Caco-2 (cell line): ENCODE data around the gene MEGF8. TPM values are rescaled to one million over a fixed set of nuclear protein-coding genes. Genes with fewer than 3 reads are reported as not detected.

Source experiments
- BruUV-seq: library from RNA; stranded (reverse); fragments of 400-500 nt; replicated peaks from 2 replicates; lab custom pipeline; 2021; lab: Mats Ljungman, UMichigan
- CTCF ChIA-PET: fragments of 300-600 bp; sonication (Branson Sonifier 250); formaldehyde crosslinking; loops from one replicate; lab custom pipeline; 2022; ENCODE audit warnings: antibody characterized with exemption; lab: Charles Lee
- POLR2A ChIA-PET: fragments of 300-600 bp; sonication (Branson Sonifier 250); formaldehyde crosslinking; loops from one replicate; lab custom pipeline; 2022; ENCODE audit warnings: antibody characterized with exemption; lab: Charles Lee
- DNase-seq, 2 experiments: peaks; one replicate each; pipeline versions ENCODE4 v3.0.0 to v3.0.0-alpha.2; 2020 to 2022
- H3K27me3 ChIP-seq: replicated peaks from 2 replicates; pipeline ENCODE4 v1.6.0; 2011; ENCODE audit warnings: low read length; ENCODE audit not compliant: control insufficient read depth, insufficient read depth
- H3K36me3 ChIP-seq: 2 replicates; pipeline ENCODE4 v1.5.1; 2011; ENCODE audit warnings: low read length; ENCODE audit not compliant: control insufficient read depth, insufficient read depth
- H3K4me1 ChIP-seq: fragments of 250-450 bp; sonication (Bioruptor Pico); 2 replicates; pipeline ENCODE4 v1.5.1; 2020; ENCODE audit warnings: mild to moderate bottlenecking
- H3K4me3 ChIP-seq: 2 replicates; pipeline ENCODE4 v1.5.1; 2011; ENCODE audit warnings: low read depth, mild to moderate bottlenecking, control low read depth, low read length
- H3K9me3 ChIP-seq: fragments of 250-450 bp; sonication (Bioruptor Pico); 2 replicates; pipeline ENCODE4 v1.5.1; 2020; ENCODE audit warnings: mild to moderate bottlenecking, moderate library complexity
- H3K27ac Mint-ChIP-seq: one replicate; pipeline ENCODE4 v1.8.0; 2022; ENCODE audit warnings: mixed read lengths; ENCODE audit not compliant: unreplicated experiment
- H3K27me3 Mint-ChIP-seq: one replicate; pipeline ENCODE4 v1.8.0; 2022; ENCODE audit warnings: mixed read lengths; ENCODE audit not compliant: insufficient read depth, unreplicated experiment
- H3K36me3 Mint-ChIP-seq: one replicate; pipeline ENCODE4 v1.8.0; 2022; ENCODE audit warnings: mild to moderate bottlenecking, mixed read lengths; ENCODE audit not compliant: insufficient read depth, unreplicated experiment
- H3K4me1 Mint-ChIP-seq: one replicate; pipeline ENCODE4 v1.8.0; 2022; ENCODE audit warnings: low read depth, mixed read lengths; ENCODE audit not compliant: unreplicated experiment
- H3K4me3 Mint-ChIP-seq: one replicate; pipeline ENCODE4 v1.8.0; 2022; ENCODE audit warnings: mild to moderate bottlenecking, moderate library complexity, mixed read lengths; ENCODE audit not compliant: unreplicated experiment
- H3K9me3 Mint-ChIP-seq: one replicate; pipeline ENCODE4 v1.8.0; 2022; ENCODE audit warnings: mixed read lengths; ENCODE audit not compliant: unreplicated experiment
- intact Hi-C: fragments of 100-400 bp; cut with micrococcal nuclease; formaldehyde crosslinking; loops from one replicate; pipeline ENCODE4 v1.10.0; 2022; ENCODE audit not compliant: unreplicated experiment
- total RNA-seq: library from RNA; stranded (reverse); gene quantifications from 2 replicates; pipeline ENCODE4 v1.2.3, GENCODE V29; 2022
- TF ChIP-seq, protein P1 (sequence below), 2 experiments: fragments of 200-600 bp in 1 of 2; IDR thresholded peaks; 1 replicate in 1 of 2; 2 replicates in 1 of 2; pipeline versions ENCODE4 v1.5.1 to v1.8.0; 2011 to 2022; ENCODE audit warnings: antibody characterized with exemption in 1 of 2, control low read depth in 1 of 2, inconsistent platforms in 1 of 2, low read depth in 1 of 2, low read length in 1 of 2, mild to moderate bottlenecking in 1 of 2, moderate library complexity in 1 of 2; ENCODE audit not compliant: insufficient read depth in 1 of 2, severe bottlenecking in 1 of 2, unreplicated experiment in 1 of 2

Gene MEGF8
- total RNA-seq, 1 experiment from 2014 or later: 17.9 TPM

GRCh38 chr19:42375415-42376176 lies 50.2 kb downstream of the MEGF8 start:
- CTCF ChIA-PET: no interaction called here
- BruUV-seq: no TSS peak
- H3K36me3 Mint-ChIP-seq: peaks cover 12% of the 10 kb centered on the region

DNA sequence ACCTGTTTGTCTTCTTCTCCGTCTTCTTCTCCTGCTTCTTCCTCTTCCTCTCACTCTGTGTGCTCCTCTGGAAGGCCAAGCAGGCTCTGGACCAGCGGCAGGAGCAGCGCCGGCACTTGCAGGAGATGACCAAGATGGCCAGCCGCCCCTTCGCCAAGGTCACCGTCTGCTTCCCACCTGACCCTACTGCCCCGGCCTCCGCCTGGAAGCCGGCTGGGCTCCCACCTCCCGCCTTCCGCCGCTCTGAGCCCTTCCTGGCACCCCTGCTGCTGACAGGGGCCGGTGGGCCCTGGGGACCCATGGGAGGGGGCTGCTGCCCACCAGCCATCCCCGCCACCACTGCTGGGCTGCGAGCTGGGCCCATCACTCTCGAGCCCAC lies 50.7 kb downstream of the MEGF8 start:
- Mint-ChIP-seq H3K27me3 (peaks cover 3% of the 10 kb centered on the region), H3K4me1 (no peaks in the 10 kb centered on the region), H3K9me3 (peaks cover 10% of the 10 kb centered on the region), H3K4me3 (no peak overlapping the region), H3K36me3 (peaks cover 12% of the 10 kb centered on the region), H3K27ac (no peak overlapping the region)
- TF ChIP-seq, protein P1, sequence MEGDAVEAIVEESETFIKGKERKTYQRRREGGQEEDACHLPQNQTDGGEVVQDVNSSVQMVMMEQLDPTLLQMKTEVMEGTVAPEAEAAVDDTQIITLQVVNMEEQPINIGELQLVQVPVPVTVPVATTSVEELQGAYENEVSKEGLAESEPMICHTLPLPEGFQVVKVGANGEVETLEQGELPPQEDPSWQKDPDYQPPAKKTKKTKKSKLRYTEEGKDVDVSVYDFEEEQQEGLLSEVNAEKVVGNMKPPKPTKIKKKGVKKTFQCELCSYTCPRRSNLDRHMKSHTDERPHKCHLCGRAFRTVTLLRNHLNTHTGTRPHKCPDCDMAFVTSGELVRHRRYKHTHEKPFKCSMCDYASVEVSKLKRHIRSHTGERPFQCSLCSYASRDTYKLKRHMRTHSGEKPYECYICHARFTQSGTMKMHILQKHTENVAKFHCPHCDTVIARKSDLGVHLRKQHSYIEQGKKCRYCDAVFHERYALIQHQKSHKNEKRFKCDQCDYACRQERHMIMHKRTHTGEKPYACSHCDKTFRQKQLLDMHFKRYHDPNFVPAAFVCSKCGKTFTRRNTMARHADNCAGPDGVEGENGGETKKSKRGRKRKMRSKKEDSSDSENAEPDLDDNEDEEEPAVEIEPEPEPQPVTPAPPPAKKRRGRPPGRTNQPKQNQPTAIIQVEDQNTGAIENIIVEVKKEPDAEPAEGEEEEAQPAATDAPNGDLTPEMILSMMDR (IDR thresholded peaks at IDR 0.05; ENCODE audit: insufficient read depth in 1 of 2, low read depth in 1 of 2, low read length in 1 of 2, severe bottlenecking in 1 of 2, unreplicated experiment in 1 of 2): no peak
- ChIA-PET CTCF (no interaction called here), POLR2A (no interaction called here)
- Histone ChIP-seq H3K9me3 (no peaks in the 10 kb centered on the region), H3K27me3 (no peaks in the 10 kb centered on the region), H3K36me3 (no peaks in the 10 kb centered on the region; the same call in 1 of the 2 replicates), H3K4me1 (peaks cover 3% of the 10 kb centered on the region; the same call in 1 of the 2 replicates), H3K4me3 (no peak overlapping the region)
- DNase-seq: no peak
- BruUV-seq: no TSS peak
- intact Hi-C loops: no loop called here

More at GRCh38 chr19:42375415-42376176, 50.2 kb downstream of the MEGF8 start:
- no peaks in the 10 kb centered on the region for H3K4me1 Mint-ChIP-seq
- intact Hi-C loops: no loop called here
- no peak overlapping the region for H3K4me3 Mint-ChIP-seq
- peaks cover 10% of the 10 kb centered on the region for H3K9me3 Mint-ChIP-seq
- POLR2A ChIA-PET: no interaction called here
- no peak overlapping the region for H3K27ac Mint-ChIP-seq
- TF ChIP-seq, protein P1 (IDR thresholded peaks at IDR 0.05; ENCODE audit: insufficient read depth in 1 of 2, low read depth in 1 of 2, low read length in 1 of 2, severe bottlenecking in 1 of 2, unreplicated experiment in 1 of 2): no peak
- H3K27me3 Mint-ChIP-seq: peaks cover 3% of the 10 kb centered on the region
- Histone ChIP-seq H3K4me1 (peaks cover under 1% of the 10 kb centered on the region; the same call in 1 of the 2 replicates), H3K9me3 (no peaks in the 10 kb centered on the region), H3K4me3 (no peak overlapping the region), H3K36me3 (no peaks in the 10 kb centered on the region; the same call in 1 of the 2 replicates), H3K27me3 (no peaks in the 10 kb centered on the region)
- no peak for DNase-seq

GRCh38 chr19:42378225-42379215 lies 53.1 kb downstream of the MEGF8 start:
- Mint-ChIP-seq H3K36me3 (peaks cover 12% of the 10 kb centered on the region), H3K27ac (no peak overlapping the region)
- H3K4me3 ChIP-seq: no peak overlapping the region

More at GRCh38 chr19:42378225-42379215, 53.1 kb downstream of the MEGF8 start:
- Histone ChIP-seq H3K4me1 (peaks cover 3% of the 10 kb centered on the region; the same call in 1 of the 2 replicates), H3K36me3 (no peaks in the 10 kb centered on the region; the same call in 1 of the 2 replicates), H3K27me3 (no peaks in the 10 kb centered on the region), H3K9me3 (no peaks in the 10 kb centered on the region)
- Mint-ChIP-seq H3K4me3 (no peak overlapping the region), H3K4me1 (no peaks in the 10 kb centered on the region), H3K27me3 (peaks cover 3% of the 10 kb centered on the region), H3K9me3 (peaks cover 10% of the 10 kb centered on the region)
- intact Hi-C loops: no loop called here
- no peak for DNase-seq
- BruUV-seq: no TSS peak
- TF ChIP-seq, protein P1 (IDR thresholded peaks at IDR 0.05; ENCODE audit: insufficient read depth in 1 of 2, low read depth in 1 of 2, low read length in 1 of 2, severe bottlenecking in 1 of 2, unreplicated experiment in 1 of 2): no peak
- ChIA-PET POLR2A (no interaction called here), CTCF (no interaction called here)
